Fibroblast of skin of abdomen (primary cell): ENCODE measurements around the gene PDLIM7. TPM values are rescaled to one million over a fixed set of nuclear protein-coding genes. Genes with fewer than 3 reads are reported as not detected.
"Not testable (repeated sequence)": the region's sequence is repeated elsewhere in the genome, so short reads cannot be mapped to it uniquely, and the experiment has no call there.

Source experiments
- DNase-seq: peaks from one replicate; pipeline ENCODE4 v3.0.0-alpha.2; 2013
- polyA plus RNA-seq, 2 experiments: library from polyadenylated mRNA; unstranded; fragments of 120-200 nt; gene quantifications; one replicate each; pipeline ENCODE4 v1.2.1, GENCODE V29; 2013; ENCODE audit not compliant: insufficient read length in 2 of 2

The PDLIM7 gene, protein sequence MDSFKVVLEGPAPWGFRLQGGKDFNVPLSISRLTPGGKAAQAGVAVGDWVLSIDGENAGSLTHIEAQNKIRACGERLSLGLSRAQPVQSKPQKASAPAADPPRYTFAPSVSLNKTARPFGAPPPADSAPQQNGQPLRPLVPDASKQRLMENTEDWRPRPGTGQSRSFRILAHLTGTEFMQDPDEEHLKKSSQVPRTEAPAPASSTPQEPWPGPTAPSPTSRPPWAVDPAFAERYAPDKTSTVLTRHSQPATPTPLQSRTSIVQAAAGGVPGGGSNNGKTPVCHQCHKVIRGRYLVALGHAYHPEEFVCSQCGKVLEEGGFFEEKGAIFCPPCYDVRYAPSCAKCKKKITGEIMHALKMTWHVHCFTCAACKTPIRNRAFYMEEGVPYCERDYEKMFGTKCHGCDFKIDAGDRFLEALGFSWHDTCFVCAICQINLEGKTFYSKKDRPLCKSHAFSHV
- 666 TPM for polyA plus RNA-seq (2013, experiment 1 of 2; ENCODE audit: insufficient read length)
- polyA plus RNA-seq (2013, experiment 2 of 2; ENCODE audit: insufficient read length) = 722 TPM

DNA sequence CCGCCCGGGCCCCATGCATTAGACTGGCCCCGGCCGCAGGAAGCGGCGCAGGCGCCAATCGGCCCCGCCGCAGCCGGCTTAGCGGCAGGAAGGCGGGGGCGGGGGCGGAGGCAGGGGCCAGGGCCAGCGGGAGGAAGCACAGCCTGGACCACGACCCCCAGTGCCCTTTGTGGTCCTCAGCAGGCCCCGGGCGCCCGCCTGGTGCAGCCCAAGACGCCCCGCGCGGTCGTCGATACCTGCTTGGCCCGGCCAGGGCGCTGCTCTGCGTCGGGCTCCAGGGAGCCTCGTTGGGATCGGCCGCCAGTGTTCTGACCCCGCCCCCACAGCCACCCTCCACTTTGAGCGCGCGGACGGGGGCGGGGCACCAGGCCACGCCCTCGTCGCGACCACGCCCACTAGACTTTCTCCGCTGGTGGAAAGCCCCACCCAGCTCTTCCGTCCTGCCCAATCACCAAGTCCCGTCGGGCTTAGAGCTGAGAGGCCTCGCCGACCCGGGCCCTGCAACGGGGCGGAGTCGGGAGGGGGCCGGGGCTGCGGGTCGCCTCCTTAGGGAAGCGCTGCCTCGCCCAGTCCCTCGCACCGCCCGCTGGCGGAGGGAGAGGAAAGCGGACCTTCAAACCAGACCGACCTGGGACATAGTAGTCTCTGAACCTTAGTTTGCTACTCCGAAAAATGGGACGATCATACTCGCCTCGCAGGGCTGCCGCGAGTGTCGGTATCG lies at the start of gene PDLIM7:
Gene PDLIM7, minus strand, starts transcription at position 313 of the 721 bp plus-strand sequence. CDS start 1,092 bp downstream, outside the sequence.
- DNase-seq = peak; percentile 99

DNA sequence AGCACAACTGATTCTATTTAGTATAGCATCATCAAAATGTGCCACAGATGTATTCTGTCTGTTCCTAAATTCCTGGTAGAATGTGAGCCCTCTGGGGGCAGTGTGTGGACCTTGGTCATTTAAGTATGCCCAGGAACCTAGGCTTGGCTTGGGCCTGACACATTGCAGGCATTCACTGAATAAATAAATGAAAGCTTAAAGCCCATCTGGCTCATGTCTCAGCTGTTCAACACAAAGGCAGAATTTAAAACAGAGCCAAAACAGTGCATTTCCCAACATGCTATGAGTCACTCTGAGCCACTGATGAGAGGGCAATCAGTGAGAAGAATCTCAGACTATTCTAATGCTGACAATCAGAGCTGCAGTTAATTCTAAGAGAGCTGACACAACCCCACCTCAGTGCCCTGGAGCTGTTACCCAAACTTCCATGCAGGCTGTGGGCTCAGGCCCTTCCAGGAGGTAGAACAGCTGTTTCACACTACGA lies 48.9 kb upstream of the PDLIM7 start:
- peak; percentile 98 for DNase-seq

DNA sequence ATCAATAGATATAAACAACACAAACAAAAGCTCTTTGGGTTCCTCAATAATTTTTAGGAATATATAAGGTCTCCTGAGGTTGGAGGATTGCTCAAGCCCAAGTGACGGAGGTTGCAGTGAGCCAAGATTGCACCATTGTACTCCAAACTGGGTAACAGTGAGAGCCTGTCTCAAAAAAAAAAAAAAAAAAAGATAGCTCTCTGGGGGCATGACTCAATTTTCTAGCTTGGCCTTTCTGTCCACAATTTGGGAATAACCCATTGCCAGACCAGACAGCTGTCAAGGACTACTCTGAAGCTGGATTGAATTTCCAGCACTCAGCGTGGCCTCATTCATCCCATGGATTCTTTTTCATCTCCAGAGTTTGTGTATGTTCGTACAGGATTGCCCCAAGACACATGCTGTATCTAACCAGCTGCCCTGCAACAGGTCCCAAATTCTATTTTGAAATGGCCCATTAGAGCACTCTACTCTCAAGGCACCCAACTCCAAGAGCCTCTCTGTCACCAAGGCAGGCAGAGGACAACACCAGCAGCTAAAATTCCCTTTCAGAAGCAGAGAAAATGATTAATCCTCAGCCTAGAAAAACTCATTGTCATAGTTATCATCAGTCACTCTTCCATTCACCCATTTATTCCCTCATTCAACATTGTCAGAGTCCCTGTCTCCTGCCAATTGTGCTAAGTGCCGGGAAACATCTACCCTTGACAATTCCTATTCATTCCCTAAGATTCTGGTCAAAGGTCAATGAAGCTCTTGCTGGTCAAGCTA lies 48.3 kb upstream of the PDLIM7 start:
- peak; percentile 91 for DNase-seq

DNA sequence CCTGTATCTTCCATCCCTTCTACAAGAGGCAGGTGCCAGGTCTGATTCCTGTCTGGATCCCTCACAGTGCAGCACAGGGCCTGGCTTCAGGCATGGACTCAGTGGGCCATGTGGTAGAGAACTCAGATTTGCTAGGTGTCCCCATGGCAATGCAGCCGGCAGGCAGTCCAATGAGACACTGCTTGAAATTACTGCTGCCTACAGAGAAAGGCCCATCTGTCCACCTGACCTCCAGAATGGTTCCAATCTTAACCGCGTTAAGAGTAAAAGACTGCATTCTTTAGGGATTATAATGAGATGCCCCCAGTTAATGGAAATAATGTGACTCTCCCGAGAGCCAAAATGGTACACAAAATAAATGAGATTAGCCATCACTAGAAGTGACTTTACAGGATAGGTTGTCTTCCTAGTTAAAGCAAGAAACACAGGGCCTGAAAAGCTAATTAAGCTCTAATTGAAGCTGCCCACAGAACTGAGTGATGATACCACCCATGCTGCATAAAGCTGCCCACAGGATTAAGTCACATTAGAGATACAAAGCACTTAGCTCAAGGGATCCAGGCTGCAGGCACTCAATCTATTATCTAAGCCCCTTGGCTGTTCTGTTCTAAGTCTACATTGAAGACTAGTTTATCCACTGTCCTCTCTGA lies 45.5 kb upstream of the PDLIM7 start:
- DNase-seq = no peak

DNA sequence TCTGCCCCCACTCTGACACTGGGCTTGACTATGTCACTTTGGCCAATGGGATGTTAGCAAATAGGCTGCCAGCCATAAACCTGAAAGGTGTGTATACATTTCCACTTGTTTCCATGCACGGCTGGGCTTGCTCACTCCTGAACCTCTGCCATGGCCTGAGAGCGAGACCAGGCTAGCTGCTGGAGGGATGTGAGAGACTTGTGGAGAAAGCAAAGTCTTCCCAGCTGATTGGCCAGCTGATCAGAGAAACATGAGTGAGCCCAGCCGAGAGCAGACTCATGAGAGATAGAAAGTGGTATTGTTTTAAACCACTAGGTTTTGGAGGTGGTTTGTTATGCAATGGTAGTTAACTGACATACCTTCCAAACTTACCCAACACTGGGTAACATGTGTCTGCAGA lies 43.0 kb upstream of the PDLIM7 start:
- no peak for DNase-seq

GRCh38 chr5:177539411-177539810 lies 42.0 kb upstream of the PDLIM7 start:
- peak; percentile 67 for DNase-seq

DNA sequence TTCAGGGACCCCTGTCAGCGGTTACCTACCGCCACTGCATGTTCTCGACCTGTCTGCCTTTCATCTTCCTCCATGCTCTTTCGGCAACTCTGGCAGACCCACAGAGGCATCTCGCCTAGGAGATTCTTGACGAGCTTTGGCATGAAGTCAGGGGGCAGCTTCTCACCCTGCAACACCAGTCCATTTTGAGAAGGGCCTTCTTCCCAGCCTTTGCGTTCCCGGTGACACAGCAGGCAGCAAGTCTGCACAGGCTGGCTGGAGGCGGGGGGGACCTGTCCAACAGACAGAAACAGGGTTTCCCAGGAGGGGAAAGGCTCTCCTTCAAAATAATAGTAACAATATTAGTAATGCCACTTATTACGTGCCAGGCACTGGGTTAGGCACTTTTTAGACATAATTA lies 41.5 kb upstream of the PDLIM7 start:
- DNase-seq = no peak

DNA sequence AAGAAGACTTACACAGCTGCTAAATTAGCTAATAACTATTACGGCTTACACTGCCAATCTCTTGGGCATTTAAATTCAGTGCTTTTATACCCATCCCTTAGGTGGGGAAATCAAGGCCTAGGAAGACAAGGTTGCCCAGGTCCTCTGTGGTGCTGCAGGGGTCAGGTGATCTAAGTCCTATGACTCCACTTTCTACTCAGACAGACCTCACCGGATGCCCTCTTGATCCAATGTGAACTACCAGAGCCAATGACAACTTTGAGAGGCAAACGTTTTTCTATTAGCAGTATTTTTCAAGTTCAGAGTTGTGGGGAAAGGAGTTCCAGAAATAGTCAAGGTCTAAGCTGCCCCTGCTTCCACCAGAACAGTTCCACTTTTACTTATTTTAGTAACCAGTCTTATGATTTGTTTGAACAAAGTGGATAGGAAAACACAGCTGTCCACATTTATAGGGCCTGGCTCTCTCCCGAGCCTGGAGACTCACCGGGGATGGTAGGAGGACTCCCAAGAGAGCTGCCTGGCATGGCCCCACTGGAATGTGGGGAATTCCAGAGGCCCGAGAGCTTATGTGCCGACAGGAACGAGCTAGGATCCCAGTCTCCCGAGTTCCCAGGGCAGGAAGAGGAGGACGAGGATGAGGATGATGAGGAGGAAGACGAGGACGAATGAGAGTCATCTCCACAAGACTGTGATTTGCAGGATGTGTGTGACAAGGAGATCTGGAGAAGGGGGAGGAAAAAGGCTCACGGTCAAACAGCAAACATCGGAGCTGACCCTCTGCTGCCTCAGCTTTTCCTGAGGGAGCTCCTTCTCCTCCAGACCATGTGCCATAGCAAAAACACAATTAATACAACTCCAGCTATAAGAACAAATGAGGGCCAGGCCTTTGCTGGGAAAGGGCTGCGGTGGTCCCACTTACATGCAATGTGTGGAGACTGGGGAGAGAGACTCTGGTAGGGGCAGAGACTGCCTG lies 40.3 kb upstream of the PDLIM7 start:
- DNase-seq = peak; percentile 80

DNA sequence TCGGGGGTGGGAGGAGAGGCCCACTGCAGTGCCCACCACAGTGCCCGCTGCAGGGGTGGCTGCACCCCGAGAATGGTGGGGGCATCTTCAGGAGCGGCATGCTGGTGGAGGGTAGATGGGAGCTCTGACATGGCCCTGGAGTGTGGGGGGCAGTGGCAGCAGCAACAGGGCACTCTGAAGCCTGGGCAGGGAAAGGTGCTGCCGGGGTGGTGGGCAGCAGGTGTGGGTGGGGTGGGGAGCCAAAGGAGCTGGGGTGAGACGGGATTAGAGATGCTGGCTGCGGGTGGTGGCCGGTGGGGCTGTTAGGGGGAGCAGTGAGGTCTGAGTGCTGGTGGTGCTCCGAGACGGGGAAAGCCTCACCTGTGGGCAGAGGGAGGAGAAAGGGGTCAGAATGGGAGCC lies 39.0 kb upstream of the PDLIM7 start:
- no peak for DNase-seq

DNA sequence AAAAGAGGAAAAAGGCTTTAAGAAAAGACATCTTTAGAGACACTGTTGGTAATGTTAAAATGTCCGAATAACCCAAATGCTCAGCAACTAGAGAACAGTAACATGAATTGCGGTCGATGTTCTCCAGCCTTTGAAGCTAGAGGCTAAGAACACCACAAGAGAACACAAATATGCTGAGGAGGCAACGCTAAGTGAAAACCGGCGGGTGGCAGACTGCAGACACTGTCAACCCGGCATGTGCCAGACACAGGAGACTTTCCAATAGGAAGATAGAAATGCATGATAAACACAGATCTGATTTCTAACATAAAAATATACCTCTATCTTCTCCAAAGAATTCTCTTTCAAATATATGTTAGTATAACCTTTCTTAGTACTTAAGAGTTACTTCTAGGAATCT lies 37.7 kb upstream of the PDLIM7 start:
- DNase-seq = no peak

DNA sequence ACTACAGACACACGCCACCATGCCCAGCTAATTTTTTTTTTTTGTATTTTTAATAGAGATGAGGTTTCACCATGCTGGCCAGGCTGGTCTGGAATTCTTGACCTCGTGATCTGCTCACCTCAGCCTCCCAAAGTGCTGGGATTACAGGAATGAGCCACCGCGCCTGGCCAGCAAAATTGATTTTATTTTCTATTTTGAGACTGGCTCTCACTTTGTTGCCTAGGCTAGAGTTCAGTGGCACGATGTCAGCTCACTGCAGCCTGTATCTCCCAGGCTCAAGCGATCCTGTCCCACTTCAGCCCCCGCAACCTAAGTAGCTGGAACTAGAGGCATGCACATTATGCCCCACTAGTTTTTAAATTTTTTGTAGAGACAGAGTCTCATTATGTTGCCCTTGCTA lies 37.0 kb upstream of the PDLIM7 start:
- not testable (repeated sequence) for DNase-seq

DNA sequence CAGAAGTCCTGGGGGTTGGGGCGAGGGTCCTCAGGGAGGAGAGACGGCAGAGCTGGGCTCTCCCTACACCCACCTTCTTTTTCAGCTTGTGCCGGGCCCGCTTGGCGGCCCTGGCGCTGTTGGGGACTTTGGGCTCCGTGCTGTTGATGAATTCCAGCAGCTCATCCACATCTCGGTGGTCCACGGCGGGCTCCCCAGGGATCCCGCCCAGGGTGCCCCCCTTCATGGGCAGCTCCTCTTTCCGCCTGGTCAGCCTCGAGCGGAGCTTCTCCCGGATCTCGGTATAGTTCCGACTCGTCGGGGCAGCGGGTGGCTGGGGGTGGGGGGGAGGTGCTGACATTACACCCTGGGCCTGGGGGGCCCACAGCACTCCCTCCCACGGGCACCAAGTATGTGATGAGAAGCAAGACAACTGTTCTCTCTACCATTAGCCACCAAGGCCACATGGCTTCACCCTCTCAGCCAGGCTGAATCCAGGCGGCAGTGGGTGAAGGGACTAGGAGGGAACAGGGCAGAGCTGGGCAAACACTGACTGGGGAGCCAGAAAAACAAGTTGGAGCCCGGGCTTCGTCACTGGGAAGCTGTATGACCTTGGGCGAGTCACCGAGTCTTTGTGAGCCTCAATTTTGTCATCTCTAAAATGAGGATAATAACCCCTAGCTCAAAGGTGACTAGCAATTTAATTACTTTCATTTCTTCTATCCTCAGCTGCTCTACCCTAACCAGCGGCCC lies 34.0 kb upstream of the PDLIM7 start:
- DNase-seq = no peak

DNA sequence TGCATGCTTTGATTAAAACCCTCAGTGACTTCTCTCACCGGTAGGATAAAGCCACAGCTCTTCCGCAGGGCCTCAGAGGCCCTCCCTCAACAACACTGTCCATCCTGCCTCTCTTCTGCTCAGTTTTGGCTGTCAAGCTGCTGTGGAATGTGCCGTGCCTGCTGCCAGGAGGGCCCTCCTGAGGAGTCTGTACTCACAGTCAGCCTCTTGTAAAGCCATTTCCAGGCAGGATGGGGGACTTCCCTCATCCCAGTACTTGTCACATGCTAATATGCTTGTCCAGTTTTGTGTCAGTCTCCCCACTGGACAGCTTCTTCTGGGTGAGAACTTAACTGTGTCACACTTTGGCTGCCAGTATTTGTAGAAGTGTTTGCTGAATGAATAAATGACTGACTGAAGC lies 33.2 kb upstream of the PDLIM7 start:
- no peak for DNase-seq

- no peak for DNase-seq
These were observed 32.1 kb upstream of the PDLIM7 start for GRCh38 chr5:177529247-177530203.

DNA sequence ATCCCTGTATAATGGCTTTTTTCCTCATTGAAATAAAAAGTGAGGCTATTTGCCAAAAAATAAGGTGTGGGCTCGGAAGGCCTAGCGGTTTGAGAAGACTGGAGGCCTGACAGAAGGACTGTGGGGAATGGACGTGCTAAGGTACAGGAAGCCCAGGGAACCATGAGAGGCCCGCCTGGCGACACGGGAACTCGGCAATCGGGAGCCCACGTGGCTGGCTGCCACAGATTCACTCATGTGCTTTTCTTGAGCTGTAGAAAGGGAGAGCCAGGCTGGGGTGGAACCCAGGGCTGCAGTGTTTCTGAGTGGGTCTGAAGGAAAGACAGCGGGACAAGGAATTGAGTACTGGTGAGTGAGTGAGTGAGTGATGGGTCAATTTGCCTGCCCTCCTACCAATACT lies 31.2 kb upstream of the PDLIM7 start:
- no peak for DNase-seq

- no peak for DNase-seq
These were observed 30.2 kb upstream of the PDLIM7 start for GRCh38 chr5:177527595-177527994.

- DNase-seq = no peak
These were observed 29.4 kb upstream of the PDLIM7 start for GRCh38 chr5:177526791-177527190.

DNA sequence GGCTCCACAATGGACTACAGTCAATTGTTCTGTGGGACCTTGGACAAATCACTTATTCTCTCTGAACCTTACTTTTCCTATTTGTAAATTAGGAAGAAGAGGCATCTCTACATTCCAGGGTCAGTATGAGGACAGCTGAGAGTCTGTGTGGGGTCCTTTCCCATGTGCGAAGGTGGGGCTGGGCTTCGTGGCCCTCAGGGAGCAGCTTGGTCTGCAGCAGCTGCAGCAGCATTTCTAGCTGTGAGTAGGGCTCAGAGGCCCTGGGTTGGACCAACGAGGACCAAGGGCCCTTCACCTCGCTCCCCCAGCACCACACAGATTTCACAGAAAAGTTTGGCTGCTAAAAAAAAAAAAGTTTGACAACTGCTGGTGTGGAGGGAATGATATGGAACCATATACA lies 28.8 kb upstream of the PDLIM7 start:
- DNase-seq = no peak
